SKM-1 treated with dmso at 0.1 percent for 144 hours (cell line): ENCODE results near the gene FASTK.

ENCODE experiments used
- DNase-seq: peaks from one replicate; lab custom pipeline; 2025; ENCODE audit not compliant: unreplicated experiment; lab: John Stamatoyannopoulos, UW

FASTK gene, protein sequence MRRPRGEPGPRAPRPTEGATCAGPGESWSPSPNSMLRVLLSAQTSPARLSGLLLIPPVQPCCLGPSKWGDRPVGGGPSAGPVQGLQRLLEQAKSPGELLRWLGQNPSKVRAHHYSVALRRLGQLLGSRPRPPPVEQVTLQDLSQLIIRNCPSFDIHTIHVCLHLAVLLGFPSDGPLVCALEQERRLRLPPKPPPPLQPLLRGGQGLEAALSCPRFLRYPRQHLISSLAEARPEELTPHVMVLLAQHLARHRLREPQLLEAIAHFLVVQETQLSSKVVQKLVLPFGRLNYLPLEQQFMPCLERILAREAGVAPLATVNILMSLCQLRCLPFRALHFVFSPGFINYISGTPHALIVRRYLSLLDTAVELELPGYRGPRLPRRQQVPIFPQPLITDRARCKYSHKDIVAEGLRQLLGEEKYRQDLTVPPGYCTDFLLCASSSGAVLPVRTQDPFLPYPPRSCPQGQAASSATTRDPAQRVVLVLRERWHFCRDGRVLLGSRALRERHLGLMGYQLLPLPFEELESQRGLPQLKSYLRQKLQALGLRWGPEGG

DNA sequence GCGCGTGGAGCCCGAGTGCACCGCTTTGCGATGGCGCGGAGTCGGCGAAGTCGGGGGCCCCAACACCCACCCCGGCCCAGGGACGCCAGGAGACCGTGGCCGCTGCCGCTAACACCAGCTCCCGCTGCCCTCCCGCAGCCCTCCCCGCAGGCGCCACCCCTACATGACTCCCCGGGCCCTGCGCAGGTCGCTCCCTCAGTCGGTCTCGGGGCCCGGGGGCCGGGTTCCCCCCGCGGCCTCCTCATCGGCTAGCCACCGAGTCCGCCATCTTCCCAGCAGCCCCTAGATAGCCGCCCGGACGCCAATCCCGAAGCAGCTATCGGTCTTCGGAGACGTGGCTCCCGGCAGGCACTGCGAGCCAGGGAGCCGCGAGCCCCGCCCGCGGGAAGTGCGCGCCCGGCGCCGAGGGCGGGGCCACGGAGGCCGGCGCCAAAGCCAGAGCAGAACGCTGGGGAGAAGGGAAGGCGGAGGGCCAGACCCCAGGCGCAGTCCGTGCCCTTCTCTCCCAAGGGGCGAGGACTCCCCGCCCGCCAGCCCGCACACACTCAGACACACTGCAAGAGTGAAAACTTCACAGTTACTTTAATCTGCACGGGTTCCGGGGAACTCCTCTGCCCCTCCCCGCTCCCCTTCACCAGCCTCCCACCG lies at the start of gene FASTK:
FASTK (minus strand) TSS at position 288 of the 648 bp plus-strand sequence; CDS start at position 245, 43 bp downstream.
- peak; percentile 37 for DNase-seq

DNA sequence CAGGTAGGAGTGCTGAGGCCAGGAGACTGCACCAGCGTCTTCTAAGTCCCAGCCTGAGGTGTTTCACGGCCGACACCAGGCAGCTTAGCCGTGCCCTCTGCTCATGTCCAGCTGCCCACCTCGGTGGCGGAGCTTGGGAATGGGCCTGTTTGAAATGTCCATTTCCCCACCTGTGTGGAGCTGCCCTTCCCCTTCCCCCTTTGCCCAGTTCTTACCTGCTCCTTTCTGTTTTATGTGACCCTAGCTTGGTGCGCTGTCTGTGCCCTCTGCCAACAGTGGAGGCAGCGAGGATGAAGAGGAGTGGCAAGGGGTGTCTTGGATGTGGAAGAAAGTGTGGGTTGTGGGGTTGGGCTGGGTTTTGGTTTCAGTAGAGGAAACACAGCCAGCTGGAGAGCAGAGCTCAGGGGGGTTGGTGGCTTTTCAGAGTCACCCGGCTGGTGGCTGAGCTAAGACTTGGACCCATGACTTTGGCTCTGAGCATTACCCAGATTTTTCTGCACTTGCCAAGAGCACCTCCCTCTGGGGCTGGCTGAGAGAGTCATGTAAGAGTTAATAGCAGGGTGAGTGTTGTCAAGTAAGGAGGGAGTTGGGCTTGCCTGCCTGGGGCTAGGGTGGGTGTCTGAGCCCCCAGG lies 49.5 kb upstream of the FASTK start:
- no peak for DNase-seq

DNA sequence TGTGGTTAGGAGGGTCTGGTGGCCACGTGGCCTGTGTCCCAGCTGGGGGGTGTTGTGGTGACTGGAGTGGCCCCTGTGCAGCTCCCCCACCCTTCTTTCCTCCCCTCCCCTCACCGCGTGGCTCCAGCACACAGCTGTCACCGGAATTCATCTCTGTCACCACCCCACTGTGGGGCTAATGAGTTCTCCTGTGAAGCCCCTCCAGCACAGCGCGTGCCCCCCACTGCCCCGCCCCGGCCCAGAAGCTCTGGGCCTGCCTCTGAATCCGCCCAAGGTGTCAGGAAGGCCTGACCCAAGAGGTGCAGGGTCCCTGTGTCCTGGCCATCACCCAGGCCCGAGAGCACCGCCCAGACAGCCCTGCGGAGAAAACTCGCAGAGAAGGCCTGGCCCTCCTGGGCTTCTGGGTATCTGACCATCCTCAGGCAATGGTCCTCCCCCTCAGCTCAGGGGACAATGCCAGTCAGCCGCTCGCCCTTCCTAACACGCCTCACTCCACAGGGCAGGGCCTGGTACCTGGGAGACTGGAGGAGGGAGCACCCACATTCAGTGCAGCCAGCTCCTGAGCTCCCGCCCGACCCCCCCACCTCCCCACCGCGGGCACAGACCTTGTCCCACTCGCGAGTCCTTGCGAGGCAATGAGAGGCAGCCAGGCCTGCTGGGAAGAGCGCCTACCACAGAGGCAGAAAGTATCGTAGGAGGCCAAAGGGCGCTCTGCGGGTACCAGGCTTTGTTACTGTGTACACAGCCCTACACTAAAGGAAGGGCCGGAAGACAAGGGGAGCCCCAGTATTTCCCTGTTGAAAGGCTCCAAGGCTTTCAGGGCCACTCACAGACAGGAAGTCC lies 48.7 kb upstream of the FASTK start:
- DNase-seq: no peak

DNA sequence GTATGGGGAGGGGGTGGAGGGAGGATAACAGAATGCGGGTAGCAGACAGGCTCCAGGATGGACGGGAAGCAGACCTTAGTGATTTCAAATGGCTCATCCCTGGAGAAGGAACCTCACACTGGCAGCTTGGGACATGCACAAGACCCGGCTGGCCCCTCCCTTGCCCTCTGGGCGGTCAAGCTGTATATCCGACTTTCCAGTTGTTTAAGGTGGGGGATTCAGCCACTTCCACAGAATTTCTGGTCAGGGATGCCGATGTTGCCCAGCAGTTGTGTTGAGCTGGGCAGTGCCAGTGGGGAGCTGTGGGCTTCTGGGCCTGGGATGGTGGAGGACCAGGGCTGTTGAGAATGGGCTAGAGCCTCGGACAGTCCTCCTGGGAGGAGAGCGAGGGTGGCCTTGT lies 48.1 kb upstream of the FASTK start:
- no peak for DNase-seq

DNA sequence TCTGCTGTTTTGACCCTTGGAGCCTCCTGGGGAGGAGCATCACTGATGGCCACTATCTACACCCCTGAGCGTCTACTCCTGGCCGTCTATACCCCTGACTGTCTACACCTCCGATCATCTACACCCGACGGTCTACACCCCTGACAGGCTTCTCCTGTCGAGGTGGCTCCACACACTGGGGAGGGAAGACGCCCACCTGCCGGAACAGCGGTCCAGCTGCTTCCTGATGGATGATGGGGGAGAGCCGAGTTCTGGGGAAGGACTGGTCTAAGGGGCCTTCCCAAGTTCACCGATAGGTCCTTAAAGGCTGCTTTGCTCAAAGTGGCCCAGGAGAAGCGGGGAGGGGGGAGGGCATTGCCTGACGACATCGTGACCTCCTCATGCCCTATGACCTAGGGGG lies 47.5 kb upstream of the FASTK start:
- DNase-seq: no peak

DNA sequence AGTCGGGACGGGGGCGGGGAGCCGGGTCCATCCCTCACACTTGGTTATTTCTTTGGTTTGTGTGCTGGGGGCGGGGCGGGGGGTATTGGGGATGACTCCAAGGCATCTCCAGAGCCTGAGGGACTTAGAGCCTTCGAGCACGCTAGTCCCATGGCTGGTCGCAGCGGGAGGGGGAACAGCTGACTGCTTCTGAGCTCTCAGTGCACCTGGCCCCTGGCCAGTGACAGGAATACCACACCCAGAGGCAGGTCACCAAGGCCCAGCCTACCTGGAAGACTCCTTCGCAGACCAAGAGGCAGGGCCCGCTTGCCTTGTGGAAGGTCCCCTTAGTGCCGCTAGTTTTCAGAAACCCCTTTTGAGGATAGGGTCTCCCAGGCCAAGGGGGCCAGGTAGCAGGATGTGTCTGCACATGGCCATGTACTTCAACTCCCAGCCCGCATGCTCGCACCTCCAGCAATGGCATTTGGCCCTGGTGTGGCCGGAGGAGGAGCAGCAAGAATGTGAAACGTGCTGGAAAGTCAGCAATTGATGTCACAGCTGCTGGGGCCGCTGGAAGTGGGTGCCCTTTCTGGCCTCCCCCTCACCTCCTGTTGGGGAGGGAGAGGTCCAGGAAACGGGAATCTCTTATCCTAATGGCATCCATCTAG lies 46.0 kb upstream of the FASTK start:
- no peak for DNase-seq

DNA sequence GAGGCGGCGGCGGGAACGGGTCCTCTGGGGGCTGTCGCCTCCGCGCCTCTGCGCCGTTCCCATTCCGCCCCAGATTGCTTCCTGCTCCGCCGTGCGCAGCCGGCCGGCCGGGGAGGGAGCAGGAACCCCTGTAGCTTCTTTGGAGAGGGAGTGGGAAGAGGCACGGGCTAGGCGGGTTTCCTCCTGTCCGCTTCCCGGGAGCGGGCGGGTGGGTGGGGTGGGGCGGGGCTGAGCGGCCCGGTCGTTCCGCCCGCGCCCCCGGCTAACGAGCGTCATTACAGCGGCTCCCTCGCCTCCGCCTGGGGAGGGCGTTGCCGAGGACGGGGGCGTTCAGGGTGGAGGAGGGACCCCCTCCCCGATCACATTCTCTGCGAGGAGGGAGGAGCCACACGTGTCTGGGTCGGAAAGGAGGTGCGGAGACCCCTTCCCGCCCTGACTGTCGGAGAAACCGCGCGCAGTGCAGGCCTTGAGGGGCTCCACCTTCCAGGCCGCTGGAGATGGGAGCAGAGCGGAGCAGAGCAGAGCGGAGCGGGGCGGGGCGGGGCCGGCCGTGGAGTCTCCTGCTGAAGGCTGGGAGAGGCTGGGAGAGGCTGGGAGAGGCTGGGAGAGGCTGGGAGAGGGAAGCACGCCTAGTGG lies 45.4 kb upstream of the FASTK start:
- no peak for DNase-seq

DNA sequence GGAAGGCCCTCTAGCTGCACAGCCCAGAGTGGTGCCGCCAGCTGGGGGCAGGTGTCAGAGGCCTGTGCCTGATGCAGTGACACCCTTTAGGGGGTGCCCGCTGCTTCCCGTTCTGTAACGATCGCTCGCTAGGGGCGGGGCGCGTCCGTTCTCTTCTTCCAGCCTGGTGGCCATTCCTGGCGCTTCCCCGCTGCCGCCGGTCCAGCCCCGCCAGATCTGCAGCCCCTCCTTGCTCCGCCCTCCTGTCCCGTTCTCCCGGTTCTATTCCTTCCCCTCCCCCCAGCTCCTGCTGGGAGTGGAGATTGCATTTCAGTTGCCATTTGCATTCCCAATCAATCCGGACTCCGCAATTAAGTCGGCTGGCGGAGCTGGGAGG lies 44.8 kb upstream of the FASTK start:
- DNase-seq: no peak

DNA sequence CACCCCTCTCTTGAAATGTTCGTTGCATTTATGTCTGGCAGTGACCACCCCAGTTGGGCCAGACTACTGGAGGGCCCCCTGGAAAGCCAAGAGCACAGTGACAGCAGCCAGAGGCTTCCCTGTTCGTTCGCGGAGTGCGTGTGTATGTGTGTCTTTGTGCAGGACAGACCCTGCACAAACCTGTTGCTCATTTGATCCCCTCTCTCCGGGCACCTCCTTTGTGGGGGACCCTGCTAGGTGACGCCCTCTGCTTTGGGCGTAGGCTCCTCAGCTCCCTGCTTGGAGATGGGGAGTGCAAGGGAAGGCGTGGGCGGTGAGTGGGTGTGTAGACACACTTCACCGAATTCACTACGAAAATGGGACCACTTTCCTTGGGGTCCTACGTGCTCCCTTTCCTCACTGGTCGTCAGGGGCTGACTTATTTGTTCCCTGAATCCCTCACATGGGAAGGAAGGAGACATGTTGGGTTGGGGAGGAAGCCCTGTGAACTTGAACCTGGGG lies 44.3 kb upstream of the FASTK start:
- DNase-seq: no peak

DNA sequence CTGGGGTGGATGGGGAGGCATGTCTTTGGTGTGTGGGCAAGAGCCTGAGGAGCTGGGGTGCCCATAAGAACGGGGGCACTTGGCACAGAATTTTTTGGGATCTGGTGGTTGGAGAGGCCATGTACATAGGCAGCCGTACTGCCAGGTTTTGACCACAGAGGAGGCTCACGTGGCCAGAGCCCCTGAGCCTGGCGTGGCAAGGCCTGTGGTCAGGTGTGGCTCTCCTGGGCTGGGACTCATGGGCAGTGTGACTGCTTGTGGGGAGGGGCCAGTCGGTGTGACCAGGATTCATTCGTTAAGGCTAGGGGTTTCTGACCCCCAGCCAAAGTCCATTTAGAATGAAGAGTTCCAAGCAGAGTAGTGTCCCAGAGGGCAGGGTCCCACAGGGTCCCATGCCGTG lies 43.9 kb upstream of the FASTK start:
- DNase-seq: no peak

DNA sequence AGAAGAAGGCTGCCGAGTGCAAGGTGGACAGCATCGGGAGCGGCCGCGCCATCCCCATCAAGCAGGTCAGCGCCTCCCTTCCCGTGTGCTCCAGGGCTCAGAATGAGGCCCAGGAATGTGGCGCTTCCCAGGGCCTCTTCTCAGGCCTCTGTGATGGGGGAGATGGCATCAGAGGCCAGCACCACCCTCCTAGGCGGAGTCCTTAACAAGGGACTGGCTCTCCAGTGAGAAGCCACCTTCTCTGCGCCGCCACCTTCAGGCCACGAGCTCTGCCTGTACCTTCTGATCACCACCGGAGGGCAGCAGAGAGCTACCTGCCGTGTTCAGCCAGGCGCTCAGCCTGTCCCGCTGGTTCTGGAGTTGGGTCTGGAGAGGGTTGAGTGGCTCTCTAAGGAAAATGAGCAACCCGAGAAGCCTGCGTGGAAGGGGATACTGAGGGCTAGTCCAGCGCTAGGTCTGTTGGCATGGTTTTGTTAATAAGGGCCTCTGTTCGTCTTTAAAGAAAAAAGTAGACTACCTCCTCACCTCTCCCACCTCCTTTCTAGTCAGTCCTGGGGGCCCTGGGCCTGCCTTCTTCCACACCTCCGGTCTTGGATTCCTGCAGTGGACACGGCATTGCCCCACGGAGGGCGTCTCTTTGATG lies 43.3 kb upstream of the FASTK start:
- peak; percentile 19 for DNase-seq

DNA sequence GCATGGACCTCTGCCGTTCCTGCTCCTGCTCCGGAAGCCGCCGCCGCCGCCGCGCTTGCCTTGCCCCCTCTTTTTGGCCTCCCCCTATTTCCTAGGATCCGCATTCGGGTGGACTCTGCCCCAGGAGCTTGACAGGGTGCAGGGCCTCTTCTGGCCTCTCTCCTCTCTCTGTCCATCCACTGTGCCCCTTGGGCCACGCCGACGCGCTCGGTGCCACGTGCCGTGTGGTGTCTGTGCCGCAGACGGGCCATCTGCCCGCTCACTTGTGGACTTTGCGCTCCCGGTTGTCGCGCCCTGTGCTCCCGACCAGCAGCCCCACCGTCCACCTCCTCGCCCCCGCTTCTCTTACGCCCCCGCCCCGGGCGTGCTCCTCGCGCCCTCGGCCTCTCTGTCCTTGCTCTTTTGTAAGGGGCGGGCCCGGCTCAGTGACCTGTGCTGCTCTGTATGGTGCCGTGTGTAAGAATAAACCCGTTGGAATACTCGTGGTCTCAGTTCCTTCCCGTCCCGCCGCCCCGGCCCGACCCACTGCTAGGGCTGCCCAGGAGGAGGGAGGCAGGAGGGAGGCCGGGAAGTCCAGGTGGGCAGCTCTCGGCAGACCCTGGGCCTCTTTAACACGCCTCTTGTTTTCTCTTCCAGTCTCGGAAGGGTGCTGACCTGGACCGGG lies 42.7 kb upstream of the FASTK start:
- no peak for DNase-seq

DNA sequence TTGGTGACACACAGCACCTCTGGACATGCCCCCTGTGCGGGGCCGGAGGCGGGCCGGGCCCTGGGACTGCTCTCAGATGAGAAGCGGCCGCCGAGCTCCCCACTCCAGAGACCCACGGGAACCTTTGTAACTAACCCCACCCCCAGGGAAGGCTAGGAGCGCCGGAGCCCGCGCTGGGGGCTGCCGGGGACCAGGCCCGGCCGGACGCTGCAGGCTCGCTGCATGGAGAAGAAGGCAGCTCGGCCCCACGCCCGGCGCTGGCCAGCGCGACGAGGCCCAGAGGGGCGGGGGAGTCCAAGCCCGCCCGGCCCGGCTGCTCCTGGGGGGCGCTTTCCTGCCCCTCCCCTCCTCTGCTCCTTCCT lies 42.2 kb upstream of the FASTK start:
- DNase-seq: no peak

DNA sequence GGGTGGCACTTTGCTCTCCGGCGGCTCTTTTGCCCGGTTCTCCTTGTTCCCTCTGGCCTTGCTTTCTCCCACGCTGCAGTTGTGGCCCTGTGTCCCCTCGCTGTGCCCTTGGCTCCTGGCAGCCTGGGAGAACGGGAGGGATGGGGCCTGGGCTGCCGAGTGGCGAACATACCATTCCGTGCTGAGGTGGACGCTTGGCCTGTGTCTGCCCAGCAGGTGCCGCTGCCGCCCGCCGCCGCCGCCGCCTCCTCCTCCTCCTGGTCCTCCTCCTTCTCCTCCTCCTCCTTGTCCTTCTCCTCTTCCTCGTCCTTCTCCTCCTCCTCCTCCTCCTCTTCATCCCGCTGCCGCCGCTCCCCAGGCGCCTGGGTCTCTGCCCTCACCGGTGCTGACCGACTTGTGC lies 41.7 kb upstream of the FASTK start:
- DNase-seq: no peak

DNA sequence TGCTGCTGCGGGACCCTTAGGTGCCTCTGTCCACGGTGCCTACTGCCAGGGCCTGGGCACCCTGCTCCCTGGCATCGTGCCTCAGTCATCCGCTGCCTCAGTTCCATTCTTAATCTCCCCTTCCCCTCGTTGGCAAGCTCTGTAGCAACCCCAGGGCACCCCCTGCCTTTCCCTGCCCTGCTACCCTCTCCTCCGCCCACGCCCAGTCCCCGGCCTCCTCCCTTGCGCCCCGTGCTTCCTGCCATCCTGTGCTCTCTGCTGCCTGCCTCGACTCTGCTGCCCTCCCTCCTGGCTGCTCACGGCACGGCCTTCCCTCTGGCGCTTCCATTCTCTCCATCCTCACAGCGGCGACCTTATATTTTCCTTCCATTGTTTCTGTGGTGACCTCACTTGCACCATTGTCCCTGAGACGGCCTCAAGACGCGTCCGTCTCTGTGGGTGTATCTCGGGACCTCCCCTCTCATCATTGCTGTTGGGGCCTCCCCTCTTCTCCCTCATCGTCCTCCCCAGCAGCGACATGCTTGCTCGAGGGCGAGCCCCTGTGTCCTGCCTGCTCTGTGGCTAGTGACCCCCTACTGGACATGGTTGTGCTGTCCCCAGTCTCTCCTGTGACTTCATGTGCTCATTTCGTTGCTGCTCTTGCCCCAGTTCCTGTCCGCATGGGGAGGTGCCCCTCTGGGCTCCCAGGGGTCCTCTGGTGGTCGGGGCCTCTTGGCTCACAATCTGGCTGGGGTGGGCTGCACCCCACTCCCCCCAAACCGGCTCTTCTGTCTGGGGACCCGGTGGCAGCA lies 41.0 kb upstream of the FASTK start:
- DNase-seq: no peak

DNA sequence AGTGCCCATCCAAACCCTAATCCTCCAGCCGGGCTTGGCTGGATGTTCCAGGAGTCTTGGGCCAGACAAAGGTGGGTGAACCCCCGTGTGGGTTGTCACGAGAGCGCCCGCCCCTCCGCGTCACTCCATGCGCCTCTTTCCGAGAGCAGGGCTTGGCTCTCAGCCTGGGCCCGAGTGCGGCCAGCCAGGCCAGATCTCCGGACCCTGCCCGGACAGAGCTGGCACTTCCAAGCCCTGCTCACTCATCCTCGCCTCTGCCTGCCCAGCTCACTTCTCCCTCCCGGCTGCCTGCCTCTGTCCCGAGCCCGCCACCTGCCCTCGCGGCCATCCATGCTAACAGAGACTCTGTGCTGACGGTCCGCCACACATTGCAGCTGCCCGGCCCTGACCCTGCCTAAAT lies 40.3 kb upstream of the FASTK start:
- DNase-seq: no peak

DNA sequence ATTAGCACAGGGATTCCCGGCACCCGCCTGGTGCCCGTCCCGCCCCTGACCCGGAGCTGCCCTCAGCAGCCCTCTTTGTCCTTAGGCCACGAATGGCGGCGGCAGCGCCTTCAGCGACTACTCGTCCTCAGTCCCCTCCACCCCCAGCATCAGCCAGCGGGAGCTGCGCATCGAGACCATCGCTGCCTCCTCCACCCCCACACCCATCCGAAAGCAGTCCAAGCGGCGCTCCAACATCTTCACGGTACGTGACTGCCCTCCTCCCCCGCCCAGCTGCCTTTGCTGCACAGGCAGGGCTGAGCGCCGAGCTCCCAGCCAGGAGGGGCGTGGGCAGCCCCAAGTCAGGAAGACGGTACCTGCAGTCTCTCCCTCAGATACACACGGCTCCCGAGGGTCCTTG lies 39.3 kb upstream of the FASTK start:
- no peak for DNase-seq

DNA sequence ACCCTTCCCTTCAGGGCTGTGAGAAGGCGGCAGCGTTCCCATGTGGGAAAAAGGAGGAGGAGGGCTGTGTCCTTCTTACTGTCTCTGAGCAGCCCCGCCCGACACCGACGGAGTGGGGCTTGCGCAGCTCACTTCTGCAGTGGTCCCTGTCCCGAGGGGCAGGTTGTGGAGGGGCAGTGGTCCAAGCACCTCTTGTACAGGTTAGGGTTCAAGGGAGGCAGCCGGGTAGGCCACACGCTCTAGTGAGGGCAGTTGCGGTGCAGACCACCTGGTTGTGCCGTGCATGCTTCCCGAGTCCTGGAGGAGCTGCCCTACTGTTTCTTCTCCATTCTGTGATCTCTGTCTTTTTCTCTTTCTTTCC lies 38.4 kb upstream of the FASTK start:
- DNase-seq: no peak
